ENCODE data around the gene FOXP2. TPM values are rescaled to one million over a fixed set of nuclear protein-coding genes. Genes with fewer than 3 reads are reported as not detected.

FOXP2 gene
- total RNA-seq, 1 donor from 2014 or later: 12.1 TPM

DNA sequence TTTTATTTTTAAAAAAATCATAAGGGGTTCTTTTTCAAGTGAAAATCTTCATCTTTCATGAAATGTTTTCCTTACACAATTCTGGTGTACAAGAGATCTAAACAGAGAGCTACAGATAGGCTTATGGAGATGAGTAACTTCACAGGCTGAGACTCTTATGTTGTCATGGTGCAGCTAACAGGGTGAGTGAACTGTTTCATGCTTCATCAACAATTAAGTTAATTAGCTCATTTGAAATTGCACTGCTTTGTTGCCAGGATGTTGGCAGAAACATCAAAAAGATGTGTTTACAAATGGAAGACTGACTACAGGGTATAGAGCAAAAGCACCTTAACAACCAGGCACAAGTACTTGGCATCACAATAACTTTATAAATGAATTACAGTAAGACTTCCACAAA is 230.8 kb downstream of the FOXP2 start:
- Mint-ChIP-seq H3K4me3 (ENCODE audit: unreplicated experiment) (no peak overlapping the region), H3K36me3 (ENCODE audit: low read depth) (peaks cover 4% of the 10 kb centered on the region), H3K27ac (ENCODE audit: unreplicated experiment) (no peak overlapping the region), H3K4me1 (ENCODE audit: low read depth) (no peaks in the 10 kb centered on the region), H3K9me3 (ENCODE audit: low read depth) (no peaks in the 10 kb centered on the region), H3K27me3 (ENCODE audit: low read depth) (no peaks in the 10 kb centered on the region)
- TF ChIP-seq, protein P1, sequence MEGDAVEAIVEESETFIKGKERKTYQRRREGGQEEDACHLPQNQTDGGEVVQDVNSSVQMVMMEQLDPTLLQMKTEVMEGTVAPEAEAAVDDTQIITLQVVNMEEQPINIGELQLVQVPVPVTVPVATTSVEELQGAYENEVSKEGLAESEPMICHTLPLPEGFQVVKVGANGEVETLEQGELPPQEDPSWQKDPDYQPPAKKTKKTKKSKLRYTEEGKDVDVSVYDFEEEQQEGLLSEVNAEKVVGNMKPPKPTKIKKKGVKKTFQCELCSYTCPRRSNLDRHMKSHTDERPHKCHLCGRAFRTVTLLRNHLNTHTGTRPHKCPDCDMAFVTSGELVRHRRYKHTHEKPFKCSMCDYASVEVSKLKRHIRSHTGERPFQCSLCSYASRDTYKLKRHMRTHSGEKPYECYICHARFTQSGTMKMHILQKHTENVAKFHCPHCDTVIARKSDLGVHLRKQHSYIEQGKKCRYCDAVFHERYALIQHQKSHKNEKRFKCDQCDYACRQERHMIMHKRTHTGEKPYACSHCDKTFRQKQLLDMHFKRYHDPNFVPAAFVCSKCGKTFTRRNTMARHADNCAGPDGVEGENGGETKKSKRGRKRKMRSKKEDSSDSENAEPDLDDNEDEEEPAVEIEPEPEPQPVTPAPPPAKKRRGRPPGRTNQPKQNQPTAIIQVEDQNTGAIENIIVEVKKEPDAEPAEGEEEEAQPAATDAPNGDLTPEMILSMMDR (IDR thresholded peaks at IDR 0.05): no peak
- DNase-seq (ENCODE audit: low spot score): no peak

DNA sequence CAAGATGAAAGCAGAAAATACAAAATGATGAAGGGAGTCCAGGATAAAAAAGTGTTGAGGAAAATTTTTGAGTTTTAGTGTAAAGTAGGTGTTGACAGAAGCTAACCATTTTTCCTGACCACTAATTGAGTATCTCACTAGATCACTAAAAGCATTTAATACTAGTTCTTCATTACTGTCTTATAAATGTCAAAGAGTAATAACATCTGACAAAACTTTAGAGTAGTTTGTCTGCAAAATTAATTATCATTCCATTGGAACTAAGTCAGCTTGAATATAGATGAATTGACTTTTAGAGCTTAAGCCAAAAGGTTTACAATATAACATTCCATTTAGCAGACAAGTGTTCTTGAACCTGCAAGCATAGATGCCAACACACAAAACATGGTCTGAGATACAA is 232.9 kb downstream of the FOXP2 start:
- Mint-ChIP-seq H3K36me3 (ENCODE audit: low read depth) (peaks cover 3% of the 10 kb centered on the region), H3K27ac (ENCODE audit: unreplicated experiment) (no peak overlapping the region), H3K27me3 (ENCODE audit: low read depth) (no peaks in the 10 kb centered on the region), H3K4me3 (ENCODE audit: unreplicated experiment) (no peak overlapping the region), H3K9me3 (ENCODE audit: low read depth) (no peaks in the 10 kb centered on the region), H3K4me1 (ENCODE audit: low read depth) (no peaks in the 10 kb centered on the region)
- no peak for DNase-seq (ENCODE audit: low spot score)
- TF ChIP-seq, protein P1 (IDR thresholded peaks at IDR 0.05): no peak

DNA sequence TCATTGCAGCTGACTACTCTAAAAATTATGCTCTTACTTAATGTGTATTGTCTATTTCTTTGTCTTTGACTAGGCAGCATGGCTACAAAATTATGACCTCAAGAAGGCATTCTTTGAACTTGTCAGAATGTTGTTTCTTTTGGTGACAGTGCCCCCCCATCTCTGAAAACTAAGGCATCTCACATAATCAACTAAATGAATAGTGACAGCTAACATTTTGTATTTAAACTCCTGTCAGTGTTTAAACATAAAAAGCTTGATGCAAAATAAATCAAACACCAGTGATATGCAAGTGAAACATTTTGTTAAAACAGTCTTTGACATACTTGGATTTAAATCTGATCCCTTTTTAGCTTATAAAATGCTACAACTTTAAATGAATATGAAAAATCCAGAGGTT is 233.5 kb downstream of the FOXP2 start:
- TF ChIP-seq, protein P1 (IDR thresholded peaks at IDR 0.05): no peak
- Mint-ChIP-seq H3K4me3 (ENCODE audit: unreplicated experiment) (no peak overlapping the region), H3K4me1 (ENCODE audit: low read depth) (peaks cover under 1% of the 10 kb centered on the region), H3K9me3 (ENCODE audit: low read depth) (no peaks in the 10 kb centered on the region), H3K27ac (ENCODE audit: unreplicated experiment) (no peak overlapping the region), H3K36me3 (ENCODE audit: low read depth) (peaks cover 3% of the 10 kb centered on the region), H3K27me3 (ENCODE audit: low read depth) (no peaks in the 10 kb centered on the region)
- no peak for DNase-seq (ENCODE audit: low spot score)

DNA sequence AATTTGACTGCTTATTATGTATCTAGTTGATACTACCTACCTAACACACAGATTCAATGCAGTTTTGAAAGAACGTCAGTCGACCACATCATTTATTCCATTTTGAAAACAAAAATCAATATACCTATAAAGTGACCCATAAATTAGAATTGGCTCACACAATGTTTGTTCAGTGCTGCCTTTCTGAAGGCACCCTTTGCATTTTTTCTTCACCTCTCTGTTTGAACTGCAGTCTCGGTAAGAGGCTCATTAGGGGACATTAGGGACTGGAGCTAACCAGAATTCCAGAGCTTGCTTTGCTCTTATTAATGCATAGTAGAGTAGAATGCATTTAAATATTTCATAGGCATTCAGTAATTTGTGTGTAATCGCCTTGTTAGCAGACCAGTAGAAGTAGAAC is 234.1 kb downstream of the FOXP2 start:
- no peaks in the 10 kb centered on the region for H3K27me3 Mint-ChIP-seq (ENCODE audit: low read depth)
- H3K36me3 Mint-ChIP-seq (ENCODE audit: low read depth): peaks cover 4% of the 10 kb centered on the region
- no peak overlapping the region for H3K27ac Mint-ChIP-seq (ENCODE audit: unreplicated experiment)
- H3K4me3 Mint-ChIP-seq (ENCODE audit: unreplicated experiment): no peak overlapping the region
- peaks cover 5% of the 10 kb centered on the region for H3K4me1 Mint-ChIP-seq (ENCODE audit: low read depth)
- TF ChIP-seq, protein P1 (IDR thresholded peaks at IDR 0.05): no peak
- H3K9me3 Mint-ChIP-seq (ENCODE audit: low read depth): no peaks in the 10 kb centered on the region
- DNase-seq (ENCODE audit: low spot score): no peak

DNA sequence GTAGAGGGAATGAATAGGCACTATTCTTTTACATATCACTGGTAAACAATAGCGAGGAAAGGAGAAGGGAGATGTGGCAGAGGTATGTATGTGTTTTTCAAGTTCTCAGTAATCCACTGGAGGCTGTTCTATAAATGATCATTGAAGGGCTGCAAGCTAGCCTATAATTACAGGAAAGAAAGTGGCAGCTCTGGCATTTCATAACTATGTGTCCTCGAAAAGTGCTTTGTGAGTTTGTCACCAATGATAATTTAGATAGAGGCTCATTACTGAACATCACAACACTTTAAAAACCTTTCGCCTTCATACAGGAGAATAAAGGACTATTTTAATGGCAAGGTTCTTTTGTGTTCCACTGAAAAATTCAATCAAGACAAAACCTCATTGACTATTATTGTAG is 235.1 kb downstream of the FOXP2 start:
- Mint-ChIP-seq H3K27me3 (ENCODE audit: low read depth) (no peaks in the 10 kb centered on the region), H3K4me3 (ENCODE audit: unreplicated experiment) (no peak overlapping the region), H3K36me3 (ENCODE audit: low read depth) (peaks cover 4% of the 10 kb centered on the region), H3K9me3 (ENCODE audit: low read depth) (no peaks in the 10 kb centered on the region), H3K4me1 (ENCODE audit: low read depth) (peaks cover 7% of the 10 kb centered on the region), H3K27ac (ENCODE audit: unreplicated experiment) (no peak overlapping the region)
- DNase-seq (ENCODE audit: low spot score): no peak
- TF ChIP-seq, protein P1 (IDR thresholded peaks at IDR 0.05): no peak

Data from chondrocyte (in vitro differentiated cells).